Keratinocyte (primary cell): ENCODE data around the gene POMC. TPM values are rescaled to one million over a fixed set of nuclear protein-coding genes. Genes with fewer than 3 reads are reported as not detected.
A peak's percentile ranks its signal among the peaks of the same experiment; 100 is the strongest.

ENCODE experiments used
- DNase-seq: peaks from one replicate; pipeline ENCODE4 v3.0.0-alpha.2; 2011; ENCODE audit warnings: low read depth, missing footprints, low spot score
- FAIRE-seq: peaks from 2 replicates; lab custom pipeline; 2011; peaks lifted over from hg19 to GRCh38; lab: Jason Lieb, UNC
- H2AFZ ChIP-seq: 2 replicates; pipeline ENCODE4 v1.6.0; 2012; ENCODE audit warnings: low read length, control low read depth, inconsistent platforms; ENCODE audit not compliant: control insufficient read depth
- H3K27ac ChIP-seq: 2 replicates; pipeline ENCODE4 v1.5.1; 2011; ENCODE audit warnings: low read length; ENCODE audit not compliant: control insufficient read depth, insufficient read depth
- H3K27me3 ChIP-seq: 3 replicates; pipeline ENCODE4 v1.6.0; 2011; ENCODE audit warnings: low read length; ENCODE audit not compliant: control insufficient read depth, insufficient read depth; ENCODE audit errors: extremely low read depth
- H3K36me3 ChIP-seq, 2 experiments: 2 replicates in 1 of 2; 3 replicates in 1 of 2; pipeline ENCODE4 v1.5.1; 2011; ENCODE audit warnings: low read length in 2 of 2, mild to moderate bottlenecking in 1 of 2; ENCODE audit not compliant: control insufficient read depth in 2 of 2, insufficient read depth in 2 of 2; ENCODE audit errors: extremely low read depth in 1 of 2
- H3K4me1 ChIP-seq: 3 replicates; pipeline ENCODE4 v1.5.1; 2011; ENCODE audit warnings: low read length; ENCODE audit not compliant: control insufficient read depth, insufficient read depth; ENCODE audit errors: extremely low read depth
- H3K4me2 ChIP-seq: 3 replicates; pipeline ENCODE4 v1.6.0; 2011; ENCODE audit warnings: low read depth, low read length; ENCODE audit not compliant: control insufficient read depth, insufficient read depth; ENCODE audit errors: extremely low read depth
- H3K4me3 ChIP-seq, 3 experiments: fragments of 200-600 bp in 1 of 3; sonication (generic) in 1 of 3; 2 replicates in 2 of 3; 3 replicates in 1 of 3; pipeline ENCODE4 v1.5.1; 2011 to 2016; ENCODE audit warnings: low read length in 3 of 3, mild to moderate bottlenecking in 3 of 3, control low read depth in 2 of 3, inconsistent platforms in 1 of 3, low read depth in 1 of 3, mixed read lengths in 1 of 3, mixed run types in 1 of 3, moderate library complexity in 1 of 3; ENCODE audit not compliant: control insufficient read depth in 2 of 3, insufficient read depth in 2 of 3; ENCODE audit errors: extremely low read depth in 1 of 3
- H3K79me2 ChIP-seq: 2 replicates; pipeline ENCODE4 v1.6.0; 2012; ENCODE audit warnings: low read length; ENCODE audit not compliant: control insufficient read depth, insufficient read depth
- H3K9ac ChIP-seq: 3 replicates; pipeline ENCODE4 v1.6.0; 2011; ENCODE audit warnings: low read length; ENCODE audit not compliant: control insufficient read depth, insufficient read depth; ENCODE audit errors: extremely low read depth
- H3K9me1 ChIP-seq: 3 replicates; pipeline ENCODE4 v1.6.0; 2011; ENCODE audit warnings: low read length; ENCODE audit not compliant: control insufficient read depth, insufficient read depth; ENCODE audit errors: extremely low read depth
- H3K9me3 ChIP-seq: 2 replicates; pipeline ENCODE4 v1.5.1; 2012; ENCODE audit warnings: low read depth, low read length; ENCODE audit not compliant: control insufficient read depth
- H4K20me1 ChIP-seq: 3 replicates; pipeline ENCODE4 v1.6.0; 2011; ENCODE audit warnings: low read length; ENCODE audit not compliant: control insufficient read depth, insufficient read depth; ENCODE audit errors: extremely low read depth
- EZH2 ChIP-seq: IDR thresholded peaks from one replicate; pipeline ENCODE4 v1.6.1; 2012; ENCODE audit warnings: inconsistent platforms, mild to moderate bottlenecking, low read length, moderate library complexity
- dilution Hi-C: fragments of 300-500 bp; cut with MboI; formaldehyde crosslinking; loops from one replicate; pipeline ENCODE4 v1.7.0; 2020; ENCODE audit warnings: low sequenced_read_pairs; ENCODE audit not compliant: extremely low pct_ligation_motif_present
- polyA plus RNA-seq, 5 experiments: library from polyadenylated mRNA; depleted of rRNA in 3 of 5; stranded (reverse) in 3 of 5; stranded (forward) in 1 of 5; unstranded in 1 of 5; fragments of >200 nt; gene quantifications; 1 replicate in 1 of 5; 2 replicates in 3 of 5; 3 replicates in 1 of 5; pipeline versions ENCODE4 v1.2.1 to v1.2.3, GENCODE V29; 2011 to 2012; ENCODE audit warnings: missing spikeins in 2 of 5, low read depth in 1 of 5, low replicate concordance in 1 of 5
- TF ChIP-seq, protein P1 (sequence below), 3 experiments: IDR thresholded peaks in 1 of 3; conservative IDR thresholded peaks in 1 of 3; optimal IDR thresholded peaks in 1 of 3; 2 replicates in 2 of 3; 3 replicates in 1 of 3; pipeline versions ENCODE3 to v1.5.1; 2011; ENCODE audit warnings: low read length in 3 of 3, mild to moderate bottlenecking in 3 of 3, moderate library complexity in 2 of 3, control low read depth in 1 of 3, inconsistent platforms in 1 of 3; ENCODE audit not compliant: insufficient read depth in 2 of 3; ENCODE audit errors: extremely low read depth in 1 of 3

POMC gene
- polyA plus RNA-seq, 1 donor (not counting 4 experiments of a cell fraction or from before 2014, with no cell fraction given): not detected

DNA sequence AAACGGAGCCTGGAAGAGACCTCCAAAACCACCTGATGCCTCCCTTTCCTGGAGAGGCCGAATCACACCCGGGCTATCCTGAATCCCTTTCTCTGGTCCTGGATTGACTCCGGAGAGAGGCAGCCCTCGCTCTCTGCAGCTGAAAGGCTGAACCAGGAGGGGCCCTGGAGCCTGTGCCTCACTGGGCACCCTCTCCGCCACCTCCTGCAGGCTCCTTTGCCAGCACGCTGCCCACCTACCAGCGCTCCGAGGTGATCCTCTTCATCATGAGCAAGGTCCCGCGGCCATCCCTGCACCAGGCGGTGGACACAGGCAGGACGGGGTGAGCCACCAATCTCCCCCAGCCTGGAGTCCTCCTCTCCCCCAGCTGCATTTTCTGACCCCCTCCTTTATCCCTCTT is 35.7 kb downstream of the POMC start:
- no peak overlapping the region for H3K27ac ChIP-seq
- DNase-seq (no peak), FAIRE-seq (no peak)
- no peak overlapping the region for H3K4me2 ChIP-seq
- no peaks in the 10 kb centered on the region for H3K36me3 ChIP-seq
- no peak overlapping the region for H3K4me3 ChIP-seq
- H3K9me1 ChIP-seq: no peaks in the 10 kb centered on the region
- peaks cover 43% of the 10 kb centered on the region for H3K27me3 ChIP-seq
- H3K4me1 ChIP-seq: peaks cover 3% of the 10 kb centered on the region
- no peak for TF ChIP-seq EZH2
- TF ChIP-seq, protein P1, sequence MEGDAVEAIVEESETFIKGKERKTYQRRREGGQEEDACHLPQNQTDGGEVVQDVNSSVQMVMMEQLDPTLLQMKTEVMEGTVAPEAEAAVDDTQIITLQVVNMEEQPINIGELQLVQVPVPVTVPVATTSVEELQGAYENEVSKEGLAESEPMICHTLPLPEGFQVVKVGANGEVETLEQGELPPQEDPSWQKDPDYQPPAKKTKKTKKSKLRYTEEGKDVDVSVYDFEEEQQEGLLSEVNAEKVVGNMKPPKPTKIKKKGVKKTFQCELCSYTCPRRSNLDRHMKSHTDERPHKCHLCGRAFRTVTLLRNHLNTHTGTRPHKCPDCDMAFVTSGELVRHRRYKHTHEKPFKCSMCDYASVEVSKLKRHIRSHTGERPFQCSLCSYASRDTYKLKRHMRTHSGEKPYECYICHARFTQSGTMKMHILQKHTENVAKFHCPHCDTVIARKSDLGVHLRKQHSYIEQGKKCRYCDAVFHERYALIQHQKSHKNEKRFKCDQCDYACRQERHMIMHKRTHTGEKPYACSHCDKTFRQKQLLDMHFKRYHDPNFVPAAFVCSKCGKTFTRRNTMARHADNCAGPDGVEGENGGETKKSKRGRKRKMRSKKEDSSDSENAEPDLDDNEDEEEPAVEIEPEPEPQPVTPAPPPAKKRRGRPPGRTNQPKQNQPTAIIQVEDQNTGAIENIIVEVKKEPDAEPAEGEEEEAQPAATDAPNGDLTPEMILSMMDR (optimal IDR thresholded peaks at IDR 0.05 in 1 of 3, IDR thresholded peaks at IDR 0.05 in 1 of 3, conservative IDR thresholded peaks at IDR 0.05 in 1 of 3; ENCODE audit: extremely low read depth in 1 of 3, insufficient read depth in 2 of 3, low read length in 3 of 3): no peak
- no peaks in the 10 kb centered on the region for H3K9me3 ChIP-seq
- H3K79me2 ChIP-seq: no peaks in the 10 kb centered on the region
- dilution Hi-C loops: no loop called here
- no peak overlapping the region for H3K9ac ChIP-seq
- no peak overlapping the region for H2AFZ ChIP-seq
- H4K20me1 ChIP-seq: no peaks in the 10 kb centered on the region

DNA sequence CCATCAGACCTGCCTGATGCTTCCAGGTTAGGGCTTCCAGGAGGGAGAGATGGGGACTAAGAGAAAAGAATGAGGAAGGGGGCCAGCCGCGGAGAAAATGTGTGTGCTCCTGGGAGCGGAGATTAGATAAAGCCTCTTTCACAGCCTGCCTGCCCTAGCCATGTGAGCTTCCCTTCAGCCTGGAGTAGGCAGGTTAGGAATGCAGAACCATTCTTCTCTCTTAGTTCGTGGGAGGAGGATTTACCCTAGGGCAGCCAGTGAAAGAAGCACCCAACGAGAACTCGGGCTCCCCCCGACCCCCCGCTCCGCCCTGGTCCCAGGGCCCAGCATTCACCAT is 36.1 kb downstream of the POMC start:
- Histone ChIP-seq H3K4me2 (peak overlapping the region; percentile 43), H3K27ac (no peak overlapping the region), H3K4me1 (peaks cover 3% of the 10 kb centered on the region), H3K4me3 (no peak overlapping the region), H4K20me1 (no peaks in the 10 kb centered on the region), H3K36me3 (no peaks in the 10 kb centered on the region), H3K27me3 (peaks cover 43% of the 10 kb centered on the region), H3K79me2 (no peaks in the 10 kb centered on the region), H3K9me3 (no peaks in the 10 kb centered on the region), H3K9ac (no peak overlapping the region), H3K9me1 (no peaks in the 10 kb centered on the region), H2AFZ (no peak overlapping the region)
- FAIRE-seq: no peak
- no peak for DNase-seq
- TF ChIP-seq, protein P1 (optimal IDR thresholded peaks at IDR 0.05 in 1 of 3, IDR thresholded peaks at IDR 0.05 in 1 of 3, conservative IDR thresholded peaks at IDR 0.05 in 1 of 3; ENCODE audit: extremely low read depth in 1 of 3, insufficient read depth in 2 of 3, low read length in 3 of 3): no peak
- peak; percentile 14 for TF ChIP-seq EZH2
- dilution Hi-C loops: no loop called here
